ENCODE data around the gene ERCC2. TPM values are rescaled to one million over a fixed set of nuclear protein-coding genes. Genes with fewer than 3 reads are reported as not detected.

The ERCC2 gene
- total RNA-seq, 1 donor from 2014 or later = 31.0 TPM

- no peak for DNase-seq (ENCODE audit: low spot score)
- no peak overlapping the region for H3K4me3 Mint-ChIP-seq
- H3K9me3 ChIP-seq (ENCODE audit: low read depth) = no peaks in the 10 kb centered on the region
- peaks cover 9% of the 10 kb centered on the region for H3K36me3 Mint-ChIP-seq
- peaks cover 10% of the 10 kb centered on the region for H3F3A ChIP-seq (ENCODE audit: low read depth)
- H3K9me3 Mint-ChIP-seq = no peaks in the 10 kb centered on the region
- no peak overlapping the region for H3K9ac ChIP-seq
- H3K4me1 ChIP-seq = no peaks in the 10 kb centered on the region
- no peaks in the 10 kb centered on the region for H3K36me3 ChIP-seq
- H3K4me3 ChIP-seq = no peak overlapping the region
- H3K27me3 Mint-ChIP-seq (ENCODE audit: insufficient read depth, low read depth) = no peaks in the 10 kb centered on the region
- H3K4me2 ChIP-seq = no peak overlapping the region
- peaks cover 10% of the 10 kb centered on the region for H3K4me1 Mint-ChIP-seq
- H2AFZ ChIP-seq (replicated peaks) = no peak overlapping the region
- H3K27me3 ChIP-seq = no peaks in the 10 kb centered on the region
- no peak overlapping the region for H3K27ac ChIP-seq
- no peak overlapping the region for H3K27ac Mint-ChIP-seq
- no peak for TF ChIP-seq CTCF (IDR thresholded peaks at IDR 0.05)
- TF ChIP-seq EZH2phosphoT487 (IDR thresholded peaks at IDR 0.05) = no peak
- TF ChIP-seq EZH2 (IDR thresholded peaks at IDR 0.05) = no peak
- H4K20me1 ChIP-seq (ENCODE audit: low read depth) = peaks cover 23% of the 10 kb centered on the region
- H3K79me2 ChIP-seq (ENCODE audit: low read depth) = peaks cover 19% of the 10 kb centered on the region
These were observed 5.7 kb downstream of the ERCC2 start for GRCh38 chr19:45364696-45365095.

GRCh38 chr19:45363861-45364459, 6.4 kb downstream of the ERCC2 start:
- DNase-seq (ENCODE audit: low spot score) = no peak
- H3K36me3 Mint-ChIP-seq = peaks cover 12% of the 10 kb centered on the region

GRCh38 chr19:45362291-45362690, 8.1 kb downstream of the ERCC2 start:
- Mint-ChIP-seq H3K4me1 (peaks cover 9% of the 10 kb centered on the region), H3K4me3 (no peak overlapping the region), H3K9me3 (no peaks in the 10 kb centered on the region), H3K27me3 (ENCODE audit: insufficient read depth, low read depth) (peaks cover under 1% of the 10 kb centered on the region), H3K36me3 (peaks cover 17% of the 10 kb centered on the region), H3K27ac (no peak overlapping the region)
- no peaks in the 10 kb centered on the region for H3K36me3 ChIP-seq
- no peak overlapping the region for H3K27ac ChIP-seq
- peaks cover 5% of the 10 kb centered on the region for H4K20me1 ChIP-seq (ENCODE audit: low read depth)
- no peaks in the 10 kb centered on the region for H3K4me1 ChIP-seq
- H3K27me3 ChIP-seq = no peaks in the 10 kb centered on the region
- no peak overlapping the region for H3K9ac ChIP-seq
- no peak for DNase-seq (ENCODE audit: low spot score)
- no peak overlapping the region for H3K4me2 ChIP-seq
- no peaks in the 10 kb centered on the region for H3K9me3 ChIP-seq (ENCODE audit: low read depth)
- no peaks in the 10 kb centered on the region for H3K79me2 ChIP-seq (ENCODE audit: low read depth)
- H3K4me3 ChIP-seq = no peak overlapping the region
- no peaks in the 10 kb centered on the region for H3F3A ChIP-seq (ENCODE audit: low read depth)
- TF ChIP-seq EZH2 (IDR thresholded peaks at IDR 0.05) (no peak), EZH2phosphoT487 (IDR thresholded peaks at IDR 0.05) (no peak), CTCF (IDR thresholded peaks at IDR 0.05) (no peak)
- H2AFZ ChIP-seq (replicated peaks) = no peak overlapping the region

More at GRCh38 chr19:45363861-45364459, 6.4 kb downstream of the ERCC2 start:
- H3K9me3 ChIP-seq (ENCODE audit: low read depth) = no peaks in the 10 kb centered on the region
- no peaks in the 10 kb centered on the region for H3K36me3 ChIP-seq
- H2AFZ ChIP-seq (replicated peaks) = no peak overlapping the region
- peaks cover 16% of the 10 kb centered on the region for H4K20me1 ChIP-seq (ENCODE audit: low read depth)
- Mint-ChIP-seq H3K9me3 (no peaks in the 10 kb centered on the region), H3K27me3 (ENCODE audit: insufficient read depth, low read depth) (no peaks in the 10 kb centered on the region), H3K4me1 (peaks cover 7% of the 10 kb centered on the region), H3K27ac (no peak overlapping the region), H3K4me3 (no peak overlapping the region)
- H3K4me1 ChIP-seq = no peaks in the 10 kb centered on the region
- peaks cover 12% of the 10 kb centered on the region for H3K79me2 ChIP-seq (ENCODE audit: low read depth)
- H3F3A ChIP-seq (ENCODE audit: low read depth) = peaks cover 3% of the 10 kb centered on the region
- H3K27me3 ChIP-seq = no peaks in the 10 kb centered on the region
- no peak overlapping the region for H3K27ac ChIP-seq
- TF ChIP-seq EZH2phosphoT487 (IDR thresholded peaks at IDR 0.05) (no peak), EZH2 (IDR thresholded peaks at IDR 0.05) (no peak), CTCF (IDR thresholded peaks at IDR 0.05) (no peak)
- no peak overlapping the region for H3K9ac ChIP-seq
- no peak overlapping the region for H3K4me3 ChIP-seq
- H3K4me2 ChIP-seq = no peak overlapping the region
